OCI-LY7 (cell line): ENCODE measurements around the gene RAMAC.

Source experiments
- CTCF ChIP-seq: fragments of 200-600 bp; sonication (generic); conservative IDR thresholded peaks from 2 replicates; pipeline ENCODE4 v1.5.1; 2014; ENCODE audit warnings: mild to moderate bottlenecking, antibody characterized with exemption, low read length, moderate library complexity, mixed read lengths
- EZH2phosphoT487 ChIP-seq: fragments of 200-600 bp; sonication (generic); IDR thresholded peaks from 2 replicates; pipeline ENCODE4 v1.6.1; 2018; ENCODE audit warnings: low read depth, borderline replicate concordance, mild to moderate bottlenecking, mixed run types, antibody characterized with exemption, low read length, moderate library complexity, mixed read lengths

GRCh38 chr15:82958638-82959037 is 27.4 kb upstream of the RAMAC start:
- TF ChIP-seq CTCF, result no peak
- no peak for TF ChIP-seq EZH2phosphoT487
